Mammary epithelial cell (primary cell): Measurements from ENCODE around the gene RGS19.

ENCODE experiments used
- EZH2 ChIP-seq: IDR thresholded peaks from 2 replicates; pipeline ENCODE4 v1.6.1; 2012; ENCODE audit warnings: low read length, inconsistent platforms, borderline replicate concordance
- TF ChIP-seq, protein P1 (sequence below), 2 donors: IDR thresholded peaks in 1 of 2; conservative IDR thresholded peaks in 1 of 2; 2 replicates each; pipeline ENCODE4 v1.5.1; 2011 to 2012; ENCODE audit warnings: inconsistent platforms in 2 of 2, low read length in 2 of 2, mild to moderate bottlenecking in 2 of 2, control low read depth in 1 of 2, low read depth in 1 of 2; ENCODE audit not compliant: insufficient read depth in 1 of 2; ENCODE audit errors: extremely low read depth in 1 of 2

DNA sequence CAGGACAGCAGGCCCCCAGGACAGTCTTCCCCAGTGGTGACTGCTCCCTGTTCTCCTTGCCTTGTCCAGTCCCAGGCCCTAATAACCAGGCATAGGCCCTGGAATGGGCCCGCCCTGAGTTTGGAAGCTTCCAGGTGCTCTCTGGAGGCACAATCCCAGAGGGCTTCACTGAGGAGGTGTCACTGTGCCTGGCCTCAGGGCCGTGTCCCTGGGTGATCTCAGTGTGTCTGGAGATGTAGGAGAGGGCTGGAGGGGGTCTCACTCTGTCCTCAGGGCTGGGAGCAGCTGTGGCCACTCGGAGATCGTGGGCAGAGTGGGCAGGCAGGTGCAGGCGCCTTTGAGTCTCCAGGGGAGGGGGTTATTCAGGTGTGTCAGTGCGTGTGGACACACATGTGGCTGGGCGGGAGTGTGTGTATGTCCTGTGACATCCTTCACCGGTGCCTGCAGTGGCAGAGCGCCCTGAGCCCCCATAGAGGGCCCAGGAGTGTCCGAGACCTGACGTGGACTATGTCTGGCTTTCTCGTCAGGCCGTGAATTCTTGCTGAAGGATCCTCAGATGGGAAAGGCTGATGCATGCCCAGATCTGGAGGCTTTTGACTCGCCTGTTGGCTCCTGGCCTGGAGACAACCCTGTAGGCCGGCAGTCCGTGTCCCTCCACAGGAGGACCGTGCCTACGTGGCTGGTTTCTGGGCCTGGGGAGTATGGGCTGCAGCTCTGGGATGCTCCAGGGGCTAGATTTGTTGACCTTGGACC, 33.5 kb upstream of the RGS19 start:
- TF ChIP-seq, protein P1, sequence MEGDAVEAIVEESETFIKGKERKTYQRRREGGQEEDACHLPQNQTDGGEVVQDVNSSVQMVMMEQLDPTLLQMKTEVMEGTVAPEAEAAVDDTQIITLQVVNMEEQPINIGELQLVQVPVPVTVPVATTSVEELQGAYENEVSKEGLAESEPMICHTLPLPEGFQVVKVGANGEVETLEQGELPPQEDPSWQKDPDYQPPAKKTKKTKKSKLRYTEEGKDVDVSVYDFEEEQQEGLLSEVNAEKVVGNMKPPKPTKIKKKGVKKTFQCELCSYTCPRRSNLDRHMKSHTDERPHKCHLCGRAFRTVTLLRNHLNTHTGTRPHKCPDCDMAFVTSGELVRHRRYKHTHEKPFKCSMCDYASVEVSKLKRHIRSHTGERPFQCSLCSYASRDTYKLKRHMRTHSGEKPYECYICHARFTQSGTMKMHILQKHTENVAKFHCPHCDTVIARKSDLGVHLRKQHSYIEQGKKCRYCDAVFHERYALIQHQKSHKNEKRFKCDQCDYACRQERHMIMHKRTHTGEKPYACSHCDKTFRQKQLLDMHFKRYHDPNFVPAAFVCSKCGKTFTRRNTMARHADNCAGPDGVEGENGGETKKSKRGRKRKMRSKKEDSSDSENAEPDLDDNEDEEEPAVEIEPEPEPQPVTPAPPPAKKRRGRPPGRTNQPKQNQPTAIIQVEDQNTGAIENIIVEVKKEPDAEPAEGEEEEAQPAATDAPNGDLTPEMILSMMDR (conservative IDR thresholded peaks at IDR 0.05 in 1 of 2, IDR thresholded peaks at IDR 0.05 in 1 of 2; ENCODE audit: extremely low read depth in 1 of 2, insufficient read depth in 1 of 2, low read depth in 1 of 2, low read length in 2 of 2) = no peak
- TF ChIP-seq EZH2 = no peak
